ENCODE measurements around the gene CLDN4. TPM values are rescaled to one million over a fixed set of nuclear protein-coding genes. Genes with fewer than 3 reads are reported as not detected.
"Not testable (repeated sequence)": the region's sequence is repeated elsewhere in the genome, so short reads cannot be mapped to it uniquely, and the experiment has no call there.

Gene CLDN4
- total and polyA plus RNA-seq, 8 donors: 2.4 to 523 (median 18.9) TPM; not detected in 1

DNA sequence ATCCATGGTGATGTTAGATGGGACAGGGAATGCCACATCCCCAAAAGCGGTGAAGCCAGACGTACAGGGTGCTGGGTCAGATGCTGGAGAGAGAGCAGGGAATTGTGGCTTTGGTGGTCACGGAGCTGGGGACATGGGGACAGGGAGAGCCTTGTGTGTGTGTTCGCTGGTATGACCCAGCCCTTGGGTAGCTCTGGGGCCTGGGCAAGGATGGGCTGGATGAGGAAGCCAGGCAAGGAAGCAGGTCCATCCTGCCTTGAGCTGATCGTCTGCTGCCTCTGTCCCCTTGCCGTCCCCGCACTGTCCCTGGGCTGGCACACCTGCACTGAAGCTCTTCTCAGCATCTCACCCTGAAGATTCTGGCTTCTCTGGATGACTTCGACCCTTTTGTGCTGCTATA is 15.4 kb upstream of the CLDN4 start:
- intact Hi-C loops (cut with DNase I; ENCODE audit: low total_unique reads): loop anchor here (2.0 kb wide), 1 partner anchor 37 kb away; no protein-coding TSS in a partner anchor
- WGBS, 5 donors: 75 to 85% (median 76%) methylated on average over 8 of the region's 8 CpGs
- Histone ChIP-seq H3K36me3 (no peaks in the 10 kb centered on the region), H3K4me1 (no peaks in the 10 kb centered on the region), H3K27me3 (peaks cover 0 to 57% (median 8%) of the 10 kb centered on the region in 3 donors), H3K27ac (no peak overlapping the region), H3K9me3 (peaks cover 0 to 8% (median 4%) of the 10 kb centered on the region in 4 donors), H3K4me3 (no peak overlapping the region)
- DNase-seq: no peak
- TF ChIP-seq, protein P1, sequence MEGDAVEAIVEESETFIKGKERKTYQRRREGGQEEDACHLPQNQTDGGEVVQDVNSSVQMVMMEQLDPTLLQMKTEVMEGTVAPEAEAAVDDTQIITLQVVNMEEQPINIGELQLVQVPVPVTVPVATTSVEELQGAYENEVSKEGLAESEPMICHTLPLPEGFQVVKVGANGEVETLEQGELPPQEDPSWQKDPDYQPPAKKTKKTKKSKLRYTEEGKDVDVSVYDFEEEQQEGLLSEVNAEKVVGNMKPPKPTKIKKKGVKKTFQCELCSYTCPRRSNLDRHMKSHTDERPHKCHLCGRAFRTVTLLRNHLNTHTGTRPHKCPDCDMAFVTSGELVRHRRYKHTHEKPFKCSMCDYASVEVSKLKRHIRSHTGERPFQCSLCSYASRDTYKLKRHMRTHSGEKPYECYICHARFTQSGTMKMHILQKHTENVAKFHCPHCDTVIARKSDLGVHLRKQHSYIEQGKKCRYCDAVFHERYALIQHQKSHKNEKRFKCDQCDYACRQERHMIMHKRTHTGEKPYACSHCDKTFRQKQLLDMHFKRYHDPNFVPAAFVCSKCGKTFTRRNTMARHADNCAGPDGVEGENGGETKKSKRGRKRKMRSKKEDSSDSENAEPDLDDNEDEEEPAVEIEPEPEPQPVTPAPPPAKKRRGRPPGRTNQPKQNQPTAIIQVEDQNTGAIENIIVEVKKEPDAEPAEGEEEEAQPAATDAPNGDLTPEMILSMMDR (IDR thresholded peaks at IDR 0.05): no peak
- TF ChIP-seq POLR2AphosphoS5 (IDR thresholded peaks at IDR 0.05) (no peak), POLR2A (IDR thresholded peaks at IDR 0.05) (no peak), EP300 (IDR thresholded peaks at IDR 0.05) (no peak)

DNA sequence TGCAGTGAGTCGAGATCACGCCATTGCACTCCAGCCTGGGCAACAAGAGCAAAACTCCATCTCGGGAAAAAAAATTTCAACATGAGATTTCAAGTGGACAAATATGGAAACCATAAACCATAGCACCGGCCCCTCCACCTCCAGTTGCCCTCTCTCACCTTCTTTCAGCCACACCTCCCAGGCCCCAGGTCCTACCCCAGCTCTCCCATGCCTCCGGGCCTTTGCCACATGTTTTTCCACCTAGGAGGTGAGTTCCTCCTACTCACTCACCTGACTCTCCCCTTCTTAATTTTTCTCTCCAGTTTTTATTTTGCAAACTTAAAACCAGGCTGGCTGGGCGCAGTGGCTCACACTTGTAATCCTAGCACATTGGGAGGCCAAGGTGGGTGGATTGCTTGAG is 13.7 kb upstream of the CLDN4 start:
- no peaks in the 10 kb centered on the region for H3K36me3 ChIP-seq
- 88 to 93% (median 89%) methylated on average over 6 of the region's 6 CpGs for WGBS, 5 donors
- intact Hi-C loops (cut with DNase I; ENCODE audit: low total_unique reads): no loop called here
- H3K27me3 ChIP-seq: peaks cover 0 to 46% (median 0%) of the 10 kb centered on the region in 3 donors
- peaks cover 0 to under 1% (median 0%) of the 10 kb centered on the region in 4 donors for H3K4me1 ChIP-seq
- no peak overlapping the region for H3K27ac ChIP-seq
- DNase-seq: no peak
- TF ChIP-seq POLR2A (IDR thresholded peaks at IDR 0.05) (no peak), EP300 (IDR thresholded peaks at IDR 0.05) (no peak), POLR2AphosphoS5 (IDR thresholded peaks at IDR 0.05) (no peak)
- TF ChIP-seq, protein P1 (IDR thresholded peaks at IDR 0.05): no peak
- no peak overlapping the region for H3K4me3 ChIP-seq
- peaks cover 0 to 8% (median 4%) of the 10 kb centered on the region in 4 donors for H3K9me3 ChIP-seq

DNA sequence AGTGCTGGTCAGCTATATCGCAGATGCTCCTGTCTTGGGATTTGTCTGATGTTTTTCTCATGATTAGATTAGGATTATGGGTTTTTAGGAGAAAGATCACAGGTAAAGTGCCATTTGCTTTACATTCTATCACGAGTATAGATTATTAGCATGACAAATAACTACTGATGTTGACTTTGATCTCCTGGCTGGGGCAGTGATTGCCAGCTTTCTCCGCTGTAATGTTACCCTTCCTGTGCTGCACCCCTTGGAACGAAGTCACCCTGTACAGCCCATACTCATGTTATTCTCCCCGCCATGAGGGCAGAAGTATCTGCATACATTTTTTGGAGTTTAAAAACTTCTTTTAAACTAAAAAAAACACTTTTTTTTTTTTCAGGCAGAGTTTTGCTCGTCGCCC is 10.8 kb upstream of the CLDN4 start:
- Histone ChIP-seq H3K4me3 (no peak overlapping the region), H3K36me3 (no peaks in the 10 kb centered on the region), H3K9me3 (no peaks in the 10 kb centered on the region), H3K4me1 (peaks cover 0 to 12% (median 0%) of the 10 kb centered on the region in 4 donors), H3K27me3 (peaks cover 0 to 28% (median 0%) of the 10 kb centered on the region in 3 donors), H3K27ac (no peak overlapping the region)
- TF ChIP-seq POLR2AphosphoS5 (IDR thresholded peaks at IDR 0.05): no peak
- TF ChIP-seq, protein P1 (IDR thresholded peaks at IDR 0.05): no peak
- TF ChIP-seq EP300 (IDR thresholded peaks at IDR 0.05): no peak
- TF ChIP-seq POLR2A (IDR thresholded peaks at IDR 0.05): no peak
- intact Hi-C loops (cut with DNase I; ENCODE audit: low total_unique reads): no loop called here
- WGBS, 5 donors: 83 to 87% (median 85%) methylated on average over 7 of the region's 7 CpGs
- no peak for DNase-seq

DNA sequence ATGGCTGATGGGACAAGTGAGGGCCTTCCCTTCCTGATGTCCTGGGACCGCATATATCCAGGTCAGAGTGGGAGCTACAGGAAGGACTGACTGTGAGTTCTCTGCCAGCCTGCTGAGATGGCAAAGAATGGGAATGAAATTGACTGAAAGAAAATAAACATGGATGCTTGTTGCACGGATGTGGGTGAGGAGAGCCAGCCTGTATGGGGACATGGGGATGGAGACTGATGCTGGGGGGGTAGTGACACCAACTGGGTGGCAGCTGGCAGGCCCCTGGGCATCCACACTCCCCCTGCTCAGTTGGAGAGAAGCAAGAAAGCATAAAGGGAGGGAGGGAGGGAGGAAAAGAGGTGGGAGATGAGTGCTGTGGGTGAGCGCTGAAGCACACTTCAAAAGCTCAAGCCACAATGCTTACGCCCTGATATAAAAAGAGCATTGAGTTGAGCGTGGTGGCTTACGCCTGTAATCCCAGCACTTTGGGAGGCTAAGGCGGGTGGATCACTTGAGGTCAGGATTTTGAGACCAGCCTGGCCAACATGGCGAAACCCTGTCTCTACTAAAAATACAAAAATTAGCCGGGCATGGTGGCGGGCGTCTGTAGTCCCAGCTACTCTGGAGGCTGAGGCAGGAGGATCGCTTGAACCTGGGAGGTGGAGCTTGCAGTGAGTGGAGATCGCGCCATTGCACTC is 9.1 kb upstream of the CLDN4 start:
- H3K36me3 ChIP-seq; DNase-seq; H3K27ac ChIP-seq; H3K4me3 ChIP-seq; H3K9me3 ChIP-seq; intact Hi-C loops (cut with DNase I; ENCODE audit: low total_unique reads): not testable (repeated sequence)
- Histone ChIP-seq H3K4me1 (peaks cover 0 to 17% (median 2%) of the 10 kb centered on the region in 4 donors), H3K27me3 (peaks cover 0 to 18% (median 0%) of the 10 kb centered on the region in 3 donors)
- 91 to 96% (median 91%) methylated on average over 14 of the region's 14 CpGs for WGBS, 5 donors

All from stomach (tissue), 9 donors.